NK-92 (cell line): ENCODE measurements around the gene SNX1.

ENCODE experiments used
- DNase-seq: peaks from one replicate; lab custom pipeline; 2025; ENCODE audit not compliant: unreplicated experiment; lab: John Stamatoyannopoulos, UW

The SNX1 gene

DNA sequence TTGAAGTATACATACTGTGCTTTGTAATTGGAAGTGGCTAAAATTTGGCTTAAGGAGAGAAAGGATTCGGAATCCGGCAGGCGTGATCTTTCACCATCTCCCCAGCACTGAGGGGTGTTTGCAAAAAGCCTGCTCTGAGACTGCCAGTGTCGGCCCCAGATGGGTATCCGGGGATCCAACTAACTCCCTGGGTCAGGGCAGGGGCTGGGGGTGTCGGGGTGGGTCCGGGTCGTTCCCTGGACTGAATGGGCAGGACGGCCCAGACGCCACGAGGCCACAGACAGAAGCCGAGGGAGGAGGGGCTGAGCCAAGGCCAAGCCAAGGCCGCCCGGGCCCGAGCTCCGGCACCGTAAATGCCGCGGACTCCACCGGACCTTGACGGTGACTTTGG, 66.7 kb downstream of the SNX1 start:
- DNase-seq = no peak

DNA sequence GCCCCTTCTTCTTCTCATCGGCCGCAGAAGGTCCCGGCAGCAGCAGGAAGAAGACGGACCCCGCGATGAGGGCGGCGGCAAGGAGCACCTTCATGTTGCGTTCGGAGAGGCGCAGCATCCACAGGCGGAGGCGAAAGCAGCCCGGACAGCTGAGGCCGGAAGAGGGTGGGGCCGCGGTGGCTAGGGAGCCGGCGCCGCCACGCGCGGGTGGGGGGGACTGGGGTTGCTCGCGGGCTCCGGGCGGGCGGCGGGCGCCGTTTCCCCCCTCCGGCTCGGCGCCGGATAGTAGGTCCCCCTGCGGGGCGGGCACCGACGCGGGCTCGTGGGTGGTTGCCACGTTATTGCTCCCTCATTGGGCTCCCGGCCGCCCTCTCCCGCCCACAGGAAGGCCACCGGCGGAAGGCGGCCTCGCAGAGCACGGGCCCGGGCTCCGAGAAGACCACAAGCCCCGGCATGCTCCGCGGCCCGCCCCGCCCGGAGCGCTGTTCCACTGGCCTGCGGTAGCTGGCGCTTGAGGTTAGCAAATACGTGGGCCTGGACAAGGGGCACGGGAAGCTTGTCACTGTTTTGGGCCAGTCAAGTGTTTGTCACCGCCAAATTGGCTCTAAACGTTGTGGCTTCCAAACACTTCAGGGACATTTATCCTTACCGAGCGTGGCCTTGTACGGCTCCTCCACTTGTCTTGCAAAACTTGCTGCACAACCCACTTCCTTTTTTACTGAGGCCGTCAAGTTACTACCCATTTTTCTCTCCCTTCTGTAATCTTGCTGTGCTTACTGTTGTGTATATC, 67.3 kb downstream of the SNX1 start, which contains the start of gene PPIB:
PPIB (minus strand) TSS at position 154 of the 790 bp plus-strand sequence; CDS start at position 118, 36 bp downstream.
- DNase-seq = peak; percentile 73

DNA sequence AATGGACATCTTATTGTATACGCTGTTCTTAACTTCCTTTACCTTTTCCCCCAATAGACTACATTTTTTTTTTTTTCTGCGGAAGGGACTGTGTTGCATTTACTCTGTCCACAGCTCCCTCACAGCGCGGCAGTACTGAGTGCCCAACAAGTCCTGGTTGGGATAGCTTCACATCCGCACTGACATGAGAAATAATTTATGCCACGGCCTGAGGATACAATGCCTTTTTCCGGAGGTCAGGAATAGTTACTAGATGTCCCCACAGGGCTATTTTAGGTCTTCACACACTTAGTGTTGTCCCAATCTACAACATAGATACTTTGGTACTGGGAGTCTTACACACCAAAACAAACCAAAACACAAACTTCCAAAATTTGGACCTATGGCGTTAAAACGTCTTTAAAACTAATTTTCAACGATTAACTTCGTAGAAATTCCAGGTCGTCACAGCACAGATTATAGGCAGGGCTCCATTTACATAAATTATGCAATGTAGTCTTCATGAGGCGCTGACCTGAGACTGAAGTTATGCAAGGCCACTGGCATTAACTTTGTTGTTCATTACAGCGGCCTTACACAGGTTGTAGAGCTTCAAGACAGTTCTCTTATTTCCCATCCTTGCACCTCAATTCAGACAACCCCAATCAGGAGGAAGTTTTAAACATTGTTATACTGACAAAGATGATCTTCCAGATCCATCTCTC, 68.0 kb downstream of the SNX1 start:
- DNase-seq = no peak

DNA sequence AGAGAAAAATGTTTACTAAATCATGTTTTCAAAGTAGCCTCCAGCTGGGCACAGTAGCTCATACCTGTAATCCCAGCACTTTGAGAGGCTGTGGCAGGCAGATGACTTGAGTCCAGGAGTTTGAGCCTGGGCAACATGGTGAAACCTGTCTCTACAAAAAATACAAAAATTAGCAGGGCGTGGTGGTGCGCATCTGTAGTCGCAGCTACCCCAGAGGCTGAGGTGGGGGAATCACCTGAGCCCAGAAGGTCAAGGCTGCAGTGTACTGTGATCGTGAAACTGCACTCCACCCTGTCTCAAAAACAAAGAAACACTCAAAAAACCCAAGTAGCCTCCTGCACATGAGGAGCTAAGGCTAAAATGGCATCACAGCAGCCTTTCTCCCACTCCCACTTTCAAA, 68.7 kb downstream of the SNX1 start:
- DNase-seq = no peak

DNA sequence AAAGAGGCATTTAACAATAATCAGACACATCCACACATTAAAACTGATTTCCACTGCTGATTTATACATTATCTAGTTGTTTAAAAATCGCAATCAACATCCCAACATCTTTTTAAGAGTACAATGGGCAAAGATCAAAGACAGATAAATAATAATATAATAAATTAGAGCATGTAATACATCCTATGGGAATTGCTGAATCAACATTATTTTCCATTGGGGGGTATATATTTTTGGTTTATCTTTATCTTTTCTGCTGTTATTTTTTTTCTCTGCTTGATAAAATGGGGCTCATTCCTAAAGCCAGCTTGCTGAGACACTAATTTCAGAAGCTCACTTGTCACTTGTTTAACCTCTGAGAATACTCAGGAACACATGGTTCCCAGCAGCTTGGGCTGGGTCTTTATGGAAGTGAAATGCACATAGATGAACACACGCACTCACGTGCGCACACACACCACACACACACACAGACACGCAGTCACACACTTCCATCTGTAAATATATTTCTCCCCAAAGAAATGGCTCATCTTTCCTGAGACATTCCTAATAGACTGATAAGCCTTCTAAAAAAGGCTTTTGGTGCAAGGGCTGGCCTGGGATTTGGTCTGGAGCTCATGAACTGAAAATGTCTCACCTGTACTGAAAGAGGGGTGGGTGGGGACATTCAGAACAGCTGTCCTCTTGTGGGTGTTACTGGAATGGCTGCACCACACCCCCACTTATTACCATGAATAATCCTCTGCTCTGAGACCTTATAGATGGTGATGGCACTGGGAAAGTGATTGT, 70.5 kb downstream of the SNX1 start:
- DNase-seq = no peak

DNA sequence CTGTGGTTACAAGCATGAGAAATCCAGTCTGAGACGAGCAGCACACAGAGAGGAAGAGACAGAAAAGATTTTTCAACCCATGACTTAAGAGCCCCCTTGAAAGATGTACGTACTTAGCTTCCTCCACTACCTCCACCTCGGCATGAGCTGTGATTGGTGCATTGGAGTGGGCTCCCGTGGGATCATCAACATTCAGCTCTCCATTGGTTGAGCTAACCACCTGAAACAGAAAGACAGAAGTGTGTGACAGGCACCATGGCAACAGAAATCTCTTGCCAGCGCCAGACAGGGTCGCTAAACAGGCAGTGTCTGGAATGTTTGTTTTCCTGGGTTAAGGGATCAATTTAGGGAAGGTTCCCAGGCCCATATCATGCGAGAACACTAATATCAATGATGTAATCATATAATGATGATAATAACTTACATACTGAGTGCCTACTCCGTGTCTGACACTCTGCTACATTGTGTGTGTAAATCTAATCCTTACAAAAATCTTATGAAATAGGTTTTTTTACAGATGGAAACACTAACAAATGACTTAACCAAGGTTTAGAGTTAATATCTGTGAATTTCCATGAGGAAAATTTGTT, 84.5 kb downstream of the SNX1 start:
- no peak for DNase-seq

DNA sequence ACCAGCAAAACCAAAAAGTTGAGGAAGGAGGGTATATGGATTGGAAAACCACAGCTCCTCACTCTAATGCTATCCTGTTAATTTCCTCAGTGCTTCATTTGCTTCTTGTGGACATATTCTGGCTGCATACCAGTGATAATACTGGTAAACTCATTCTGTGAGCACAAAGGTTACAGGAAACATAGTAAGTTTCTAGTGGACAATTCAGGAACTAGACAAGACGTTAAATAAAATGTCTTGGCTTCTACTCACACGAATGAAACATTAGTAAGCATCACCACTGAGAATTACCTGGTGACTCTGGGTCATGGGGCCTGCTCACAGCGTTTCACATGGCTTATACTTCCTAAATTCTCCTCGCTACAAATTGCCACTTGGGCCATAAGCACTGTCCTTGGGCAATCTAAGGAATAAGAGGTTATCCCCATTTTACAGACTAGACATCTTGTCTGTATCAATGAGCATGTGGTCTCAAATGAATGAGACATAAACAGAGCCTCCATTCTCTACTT, 87.1 kb downstream of the SNX1 start:
- no peak for DNase-seq

DNA sequence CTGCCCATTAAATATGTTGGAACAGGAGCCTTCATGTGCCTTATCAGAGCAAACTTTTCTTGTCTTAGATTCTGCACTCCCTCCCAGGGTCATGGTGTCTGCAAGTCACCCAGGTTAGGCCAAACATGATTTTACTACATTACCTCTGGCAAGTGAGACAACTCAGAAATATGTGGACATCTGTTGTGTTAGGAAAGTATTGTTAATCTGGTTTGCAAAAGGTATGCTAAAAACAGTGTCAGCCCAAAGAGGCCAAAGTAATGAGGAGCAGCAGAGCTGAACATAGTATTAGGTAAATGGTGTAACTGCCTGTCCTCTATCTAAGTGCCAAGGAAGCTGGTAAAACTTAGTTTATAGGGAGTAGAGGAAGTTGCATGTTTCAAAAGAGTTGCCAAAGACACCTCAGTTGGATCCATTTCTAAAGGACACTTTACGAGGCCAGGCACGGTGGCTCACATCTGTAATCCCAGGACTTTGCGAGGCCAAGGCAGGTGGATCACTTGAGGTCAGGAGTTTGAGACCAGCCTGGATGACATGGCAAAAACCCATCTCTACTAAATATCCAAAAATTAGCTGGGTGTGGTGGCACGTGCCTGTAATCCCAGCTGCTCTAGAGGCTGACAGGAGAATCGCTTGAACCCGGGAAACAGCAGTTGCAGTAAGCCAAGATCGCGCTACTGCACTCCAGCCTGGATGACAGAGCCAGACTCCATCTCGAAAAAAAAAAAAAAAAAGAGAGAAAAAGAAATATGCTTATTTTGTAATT, 89.5 kb downstream of the SNX1 start:
- no peak for DNase-seq

DNA sequence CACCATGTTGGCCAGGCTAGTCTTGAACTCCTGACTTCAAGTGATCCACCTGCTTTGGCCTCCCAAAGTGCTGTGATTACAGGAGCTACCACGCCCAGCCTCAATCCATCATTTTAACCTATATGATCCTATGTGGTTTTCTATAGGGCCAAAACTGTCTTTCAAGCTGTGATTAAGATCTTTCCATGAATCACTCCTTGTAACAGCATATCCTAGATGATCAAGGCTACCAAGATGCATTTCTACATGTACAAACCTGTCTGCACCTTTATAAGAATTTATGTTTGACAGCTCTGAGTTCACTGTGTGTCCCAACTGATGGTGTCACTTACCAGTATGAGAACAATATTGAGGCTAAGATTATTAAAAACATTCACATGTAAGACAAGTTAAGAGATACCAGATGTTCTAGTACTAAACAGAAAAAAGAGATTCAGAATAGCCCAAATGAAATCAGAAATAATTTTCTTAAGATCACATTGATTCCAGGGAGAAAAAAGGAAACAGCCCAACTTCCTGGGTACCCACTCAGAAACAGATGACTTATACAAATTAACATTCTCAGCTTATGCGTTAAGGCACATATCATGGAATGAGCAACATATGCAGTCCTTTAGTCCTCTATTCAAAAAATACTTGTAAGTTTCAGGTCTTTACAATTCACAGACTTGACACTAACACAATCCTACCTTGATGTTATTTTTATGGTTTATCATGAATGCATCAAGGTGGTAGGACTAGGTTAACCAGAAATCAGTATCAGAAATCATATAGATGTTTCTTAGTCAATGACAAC, 91.8 kb downstream of the SNX1 start:
- no peak for DNase-seq
